Measurements from ENCODE around the gene HABP2. TPM values are rescaled to one million over a fixed set of nuclear protein-coding genes. Genes with fewer than 3 reads are reported as not detected.

HABP2 gene
- total RNA-seq, 1 donor from 2014 or later = 0.11 TPM

GRCh38 chr10:113553149-113553548 lies 296 bp downstream of the HABP2 start:
- Mint-ChIP-seq H3K4me3 (ENCODE audit: unreplicated experiment) (no peak overlapping the region), H3K36me3 (ENCODE audit: unreplicated experiment) (no peaks in the 10 kb centered on the region)

GRCh38 chr10:113554214-113554613 lies 1.4 kb downstream of the HABP2 start:
- H3K27ac Mint-ChIP-seq (ENCODE audit: unreplicated experiment) = no peak overlapping the region
- TF ChIP-seq CTCF (IDR thresholded peaks at IDR 0.05) = no peak
- no peaks in the 10 kb centered on the region for H3K36me3 Mint-ChIP-seq (ENCODE audit: unreplicated experiment)
- H3K27me3 Mint-ChIP-seq (ENCODE audit: unreplicated experiment) = peaks cover 25% of the 10 kb centered on the region
- DNase-seq (ENCODE audit: extremely low spot score, unreplicated experiment) = no peak
- H3K9me3 Mint-ChIP-seq (ENCODE audit: unreplicated experiment) = peaks cover 6% of the 10 kb centered on the region
- H3K4me1 Mint-ChIP-seq (ENCODE audit: unreplicated experiment) = peaks cover 8% of the 10 kb centered on the region
- no peak overlapping the region for H3K4me3 Mint-ChIP-seq (ENCODE audit: unreplicated experiment)

More at GRCh38 chr10:113553149-113553548, 296 bp downstream of the HABP2 start:
- TF ChIP-seq CTCF (IDR thresholded peaks at IDR 0.05) = no peak
- Mint-ChIP-seq H3K27ac (ENCODE audit: unreplicated experiment) (no peak overlapping the region), H3K4me1 (ENCODE audit: unreplicated experiment) (peaks cover 8% of the 10 kb centered on the region), H3K27me3 (ENCODE audit: unreplicated experiment) (peaks cover 15% of the 10 kb centered on the region), H3K9me3 (ENCODE audit: unreplicated experiment) (peaks cover 6% of the 10 kb centered on the region)
- DNase-seq (ENCODE audit: extremely low spot score, unreplicated experiment) = no peak

- H3K4me3 Mint-ChIP-seq (ENCODE audit: unreplicated experiment) = no peak overlapping the region
Measured at GRCh38 chr10:113555245-113555644, 2.4 kb downstream of the HABP2 start.

GRCh38 chr10:113555751-113556150 lies 2.9 kb downstream of the HABP2 start:
- no peaks in the 10 kb centered on the region for H3K36me3 Mint-ChIP-seq (ENCODE audit: unreplicated experiment)
- peaks cover 1% of the 10 kb centered on the region for H3K4me1 Mint-ChIP-seq (ENCODE audit: unreplicated experiment)
- H3K27me3 Mint-ChIP-seq (ENCODE audit: unreplicated experiment) = peaks cover 28% of the 10 kb centered on the region
- no peak overlapping the region for H3K27ac Mint-ChIP-seq (ENCODE audit: unreplicated experiment)
- no peak for DNase-seq (ENCODE audit: extremely low spot score, unreplicated experiment)
- peaks cover 2% of the 10 kb centered on the region for H3K9me3 Mint-ChIP-seq (ENCODE audit: unreplicated experiment)
- TF ChIP-seq CTCF (IDR thresholded peaks at IDR 0.05) = no peak
- H3K4me3 Mint-ChIP-seq (ENCODE audit: unreplicated experiment) = no peak overlapping the region

More at GRCh38 chr10:113555245-113555644, 2.4 kb downstream of the HABP2 start:
- Mint-ChIP-seq H3K4me1 (ENCODE audit: unreplicated experiment) (peaks cover 6% of the 10 kb centered on the region), H3K9me3 (ENCODE audit: unreplicated experiment) (peaks cover 6% of the 10 kb centered on the region), H3K27me3 (ENCODE audit: unreplicated experiment) (peaks cover 28% of the 10 kb centered on the region), H3K36me3 (ENCODE audit: unreplicated experiment) (no peaks in the 10 kb centered on the region), H3K27ac (ENCODE audit: unreplicated experiment) (no peak overlapping the region)
- no peak for DNase-seq (ENCODE audit: extremely low spot score, unreplicated experiment)
- no peak for TF ChIP-seq CTCF (IDR thresholded peaks at IDR 0.05)

- H3K36me3 Mint-ChIP-seq (ENCODE audit: unreplicated experiment) = no peaks in the 10 kb centered on the region
- H3K27me3 Mint-ChIP-seq (ENCODE audit: unreplicated experiment) = peaks cover 28% of the 10 kb centered on the region
- H3K4me3 Mint-ChIP-seq (ENCODE audit: unreplicated experiment) = no peak overlapping the region
- H3K4me1 Mint-ChIP-seq (ENCODE audit: unreplicated experiment) = no peaks in the 10 kb centered on the region
- TF ChIP-seq CTCF (IDR thresholded peaks at IDR 0.05) = no peak
- no peak overlapping the region for H3K27ac Mint-ChIP-seq (ENCODE audit: unreplicated experiment)
- no peaks in the 10 kb centered on the region for H3K9me3 Mint-ChIP-seq (ENCODE audit: unreplicated experiment)
- no peak for DNase-seq (ENCODE audit: extremely low spot score, unreplicated experiment)
Measured at GRCh38 chr10:113557424-113557862, 4.6 kb downstream of the HABP2 start.
